Astrocyte (in vitro differentiated cells and primary cell): ENCODE data around the gene CYB5R4.

Source experiments
- CTCF ChIP-seq: IDR thresholded peaks from 2 replicates; pipeline ENCODE4 v1.5.1; 2011; ENCODE audit warnings: low read depth, mild to moderate bottlenecking, inconsistent platforms, low read length, moderate library complexity; ENCODE audit not compliant: insufficient read depth
- EZH2 ChIP-seq: IDR thresholded peaks from 2 replicates; pipeline ENCODE4 v1.6.1; 2012; ENCODE audit warnings: mild to moderate bottlenecking, low read length, inconsistent platforms; ENCODE audit not compliant: insufficient read depth

- TF ChIP-seq CTCF (no peak), EZH2 (no peak)
Observed at GRCh38 chr6:83883240-83883639, 23.8 kb downstream of the CYB5R4 start.
